ENCODE measurements around the gene LGR4.

Gene LGR4

GRCh38 chr11:27437829-27438594 lies 34.6 kb downstream of the LGR4 start:
- Histone ChIP-seq H3K14ac (ENCODE audit: low read length in 2 of 2) (no peak overlapping the region), H3K79me1 (replicated peaks; ENCODE audit: low read length, poor library complexity, severe bottlenecking) (peaks cover 10% of the 10 kb centered on the region), H2BK120ac (ENCODE audit: low read depth, low read length) (no peak overlapping the region), H2AK5ac (ENCODE audit: low read length, severe bottlenecking) (no peak overlapping the region), H3K4me3 (ENCODE audit: insufficient read depth in 1 of 2, low read depth in 1 of 2, low read length in 2 of 2) (no peak overlapping the region), H3K18ac (ENCODE audit: low read depth in 1 of 2, low read length in 2 of 2) (no peak overlapping the region), H2BK15ac (ENCODE audit: low read depth, poor library complexity, severe bottlenecking) (no peak overlapping the region), H3K4ac (ENCODE audit: low read depth in 1 of 2, low read length in 2 of 2) (no peak overlapping the region), H3K4me1 (ENCODE audit: control insufficient read depth, insufficient read depth, low read depth, low read length) (peaks cover 7% of the 10 kb centered on the region), H2BK5ac (ENCODE audit: low read depth, low read length, poor library complexity, severe bottlenecking) (no peak overlapping the region), H3K9ac (ENCODE audit: low read length) (no peak overlapping the region), H4K91ac (ENCODE audit: low read length) (no peak overlapping the region), H3K27ac (ENCODE audit: low read length, poor library complexity, severe bottlenecking) (no peak overlapping the region), H2BK12ac (ENCODE audit: low read length in 2 of 2) (no peak overlapping the region), H3K27me3 (ENCODE audit: control insufficient read depth in 1 of 2, insufficient read depth in 1 of 2, low read length in 2 of 2) (no peaks in the 10 kb centered on the region), H3K9me3 (ENCODE audit: control insufficient read depth, low read length) (no peaks in the 10 kb centered on the region), H3K23ac (ENCODE audit: low read length in 2 of 2) (no peak overlapping the region), H2AFZ (ENCODE audit: low read depth, low read length) (no peak overlapping the region), H4K8ac (ENCODE audit: low read length) (no peak overlapping the region), H3K4me2 (ENCODE audit: low read length, poor library complexity, severe bottlenecking) (no peak overlapping the region), H3K36me3 (ENCODE audit: control insufficient read depth in 1 of 2, insufficient read depth in 2 of 2, low read depth in 1 of 2, low read length in 2 of 2) (no peaks in the 10 kb centered on the region)
- WGBS, result 92% methylated on average over 5 of the region's 5 CpGs
- no peak for DNase-seq

- no peaks in the 10 kb centered on the region for H3K9me3 ChIP-seq (ENCODE audit: control insufficient read depth, low read length)
- no peak overlapping the region for H3K27ac ChIP-seq (ENCODE audit: low read length, poor library complexity, severe bottlenecking)
- H4K8ac ChIP-seq (ENCODE audit: low read length), result no peak overlapping the region
- H3K79me1 ChIP-seq (replicated peaks; ENCODE audit: low read length, poor library complexity, severe bottlenecking), result peaks cover 8% of the 10 kb centered on the region
- no peak overlapping the region for H2AFZ ChIP-seq (ENCODE audit: low read depth, low read length)
- no peak overlapping the region for H2BK15ac ChIP-seq (ENCODE audit: low read depth, poor library complexity, severe bottlenecking)
- H3K36me3 ChIP-seq (ENCODE audit: control insufficient read depth in 1 of 2, insufficient read depth in 2 of 2, low read depth in 1 of 2, low read length in 2 of 2), result no peaks in the 10 kb centered on the region
- H3K18ac ChIP-seq (ENCODE audit: low read depth in 1 of 2, low read length in 2 of 2), result no peak overlapping the region
- no peak overlapping the region for H2BK120ac ChIP-seq (ENCODE audit: low read depth, low read length)
- H4K91ac ChIP-seq (ENCODE audit: low read length), result no peak overlapping the region
- no peak overlapping the region for H3K9ac ChIP-seq (ENCODE audit: low read length)
- H3K14ac ChIP-seq (ENCODE audit: low read length in 2 of 2), result no peak overlapping the region
- H2BK5ac ChIP-seq (ENCODE audit: low read depth, low read length, poor library complexity, severe bottlenecking), result no peak overlapping the region
- H2BK12ac ChIP-seq (ENCODE audit: low read length in 2 of 2), result no peak overlapping the region
- H3K4me2 ChIP-seq (ENCODE audit: low read length, poor library complexity, severe bottlenecking), result no peak overlapping the region
- H2AK5ac ChIP-seq (ENCODE audit: low read length, severe bottlenecking), result no peak overlapping the region
- peaks cover 8% of the 10 kb centered on the region for H3K4me1 ChIP-seq (ENCODE audit: control insufficient read depth, insufficient read depth, low read depth, low read length)
- DNase-seq, result peak; percentile 26
- no peak overlapping the region for H3K4ac ChIP-seq (ENCODE audit: low read depth in 1 of 2, low read length in 2 of 2)
- H3K4me3 ChIP-seq (ENCODE audit: insufficient read depth in 1 of 2, low read depth in 1 of 2, low read length in 2 of 2), result no peak overlapping the region
- no peak overlapping the region for H3K23ac ChIP-seq (ENCODE audit: low read length in 2 of 2)
- no peaks in the 10 kb centered on the region for H3K27me3 ChIP-seq (ENCODE audit: control insufficient read depth in 1 of 2, insufficient read depth in 1 of 2, low read length in 2 of 2)
These were observed 35.7 kb downstream of the LGR4 start for GRCh38 chr11:27436916-27437315.

GRCh38 chr11:27433742-27434141 lies 38.8 kb downstream of the LGR4 start:
- DNase-seq, result no peak
- Histone ChIP-seq H3K14ac (ENCODE audit: low read length in 2 of 2) (no peak overlapping the region), H3K4ac (ENCODE audit: low read depth in 1 of 2, low read length in 2 of 2) (no peak overlapping the region), H3K23ac (ENCODE audit: low read length in 2 of 2) (no peak overlapping the region), H2BK15ac (ENCODE audit: low read depth, poor library complexity, severe bottlenecking) (no peak overlapping the region), H4K8ac (ENCODE audit: low read length) (no peak overlapping the region), H4K91ac (ENCODE audit: low read length) (no peak overlapping the region), H3K9me3 (ENCODE audit: control insufficient read depth, low read length) (no peaks in the 10 kb centered on the region), H3K36me3 (ENCODE audit: control insufficient read depth in 1 of 2, insufficient read depth in 2 of 2, low read depth in 1 of 2, low read length in 2 of 2) (no peaks in the 10 kb centered on the region), H2BK5ac (ENCODE audit: low read depth, low read length, poor library complexity, severe bottlenecking) (no peak overlapping the region), H3K4me2 (ENCODE audit: low read length, poor library complexity, severe bottlenecking) (no peak overlapping the region), H2AFZ (ENCODE audit: low read depth, low read length) (no peak overlapping the region), H3K9ac (ENCODE audit: low read length) (no peak overlapping the region), H3K4me1 (ENCODE audit: control insufficient read depth, insufficient read depth, low read depth, low read length) (peaks cover 11% of the 10 kb centered on the region), H3K79me1 (replicated peaks; ENCODE audit: low read length, poor library complexity, severe bottlenecking) (peaks cover 6% of the 10 kb centered on the region), H3K4me3 (ENCODE audit: insufficient read depth in 1 of 2, low read depth in 1 of 2, low read length in 2 of 2) (no peak overlapping the region), H3K18ac (ENCODE audit: low read depth in 1 of 2, low read length in 2 of 2) (no peak overlapping the region), H2BK120ac (ENCODE audit: low read depth, low read length) (no peak overlapping the region), H2BK12ac (ENCODE audit: low read length in 2 of 2) (no peak overlapping the region), H3K27ac (ENCODE audit: low read length, poor library complexity, severe bottlenecking) (no peak overlapping the region), H3K27me3 (ENCODE audit: control insufficient read depth in 1 of 2, insufficient read depth in 1 of 2, low read length in 2 of 2) (no peaks in the 10 kb centered on the region), H2AK5ac (ENCODE audit: low read length, severe bottlenecking) (peak overlapping the region; percentile 36)
- WGBS, result 89% methylated on average over 2 of the region's 2 CpGs

GRCh38 chr11:27431808-27432207 lies 40.8 kb downstream of the LGR4 start:
- Histone ChIP-seq H3K27ac (ENCODE audit: low read length, poor library complexity, severe bottlenecking) (no peak overlapping the region), H4K8ac (ENCODE audit: low read length) (no peak overlapping the region), H3K4ac (ENCODE audit: low read depth in 1 of 2, low read length in 2 of 2) (no peak overlapping the region), H3K14ac (ENCODE audit: low read length in 2 of 2) (peak overlapping the region in 1 of 2 experiments; percentile 83), H3K27me3 (ENCODE audit: control insufficient read depth in 1 of 2, insufficient read depth in 1 of 2, low read length in 2 of 2) (no peaks in the 10 kb centered on the region), H3K18ac (ENCODE audit: low read depth in 1 of 2, low read length in 2 of 2) (no peak overlapping the region), H3K23ac (ENCODE audit: low read length in 2 of 2) (no peak overlapping the region), H2BK12ac (ENCODE audit: low read length in 2 of 2) (no peak overlapping the region), H3K4me2 (ENCODE audit: low read length, poor library complexity, severe bottlenecking) (no peak overlapping the region), H3K9me3 (ENCODE audit: control insufficient read depth, low read length) (no peaks in the 10 kb centered on the region), H3K36me3 (ENCODE audit: control insufficient read depth in 1 of 2, insufficient read depth in 2 of 2, low read depth in 1 of 2, low read length in 2 of 2) (no peaks in the 10 kb centered on the region), H2AK5ac (ENCODE audit: low read length, severe bottlenecking) (no peak overlapping the region), H2BK15ac (ENCODE audit: low read depth, poor library complexity, severe bottlenecking) (no peak overlapping the region), H3K79me1 (replicated peaks; ENCODE audit: low read length, poor library complexity, severe bottlenecking) (peaks cover 5% of the 10 kb centered on the region), H3K4me3 (ENCODE audit: insufficient read depth in 1 of 2, low read depth in 1 of 2, low read length in 2 of 2) (no peak overlapping the region), H4K91ac (ENCODE audit: low read length) (no peak overlapping the region), H2BK5ac (ENCODE audit: low read depth, low read length, poor library complexity, severe bottlenecking) (no peak overlapping the region), H2AFZ (ENCODE audit: low read depth, low read length) (no peak overlapping the region), H3K9ac (ENCODE audit: low read length) (no peak overlapping the region), H3K4me1 (ENCODE audit: control insufficient read depth, insufficient read depth, low read depth, low read length) (peaks cover 11% of the 10 kb centered on the region), H2BK120ac (ENCODE audit: low read depth, low read length) (no peak overlapping the region)
- 97% methylated on average over 2 of the region's 2 CpGs for WGBS
- DNase-seq, result no peak
